ENCODE data around the gene TPST1. TPM values are rescaled to one million over a fixed set of nuclear protein-coding genes. Genes with fewer than 3 reads are reported as not detected.
"Not testable (repeated sequence)": the region's sequence is repeated elsewhere in the genome, so short reads cannot be mapped to it uniquely, and the experiment has no call there.

Gene TPST1
- total RNA-seq, 1 donor from 2014 or later: 29.6 TPM

GRCh38 chr7:66164356-66164755, 40.8 kb upstream of the TPST1 start:
- peaks cover 3% of the 10 kb centered on the region for H3K9me3 Mint-ChIP-seq (ENCODE audit: low read depth)
- TF ChIP-seq, protein P1, sequence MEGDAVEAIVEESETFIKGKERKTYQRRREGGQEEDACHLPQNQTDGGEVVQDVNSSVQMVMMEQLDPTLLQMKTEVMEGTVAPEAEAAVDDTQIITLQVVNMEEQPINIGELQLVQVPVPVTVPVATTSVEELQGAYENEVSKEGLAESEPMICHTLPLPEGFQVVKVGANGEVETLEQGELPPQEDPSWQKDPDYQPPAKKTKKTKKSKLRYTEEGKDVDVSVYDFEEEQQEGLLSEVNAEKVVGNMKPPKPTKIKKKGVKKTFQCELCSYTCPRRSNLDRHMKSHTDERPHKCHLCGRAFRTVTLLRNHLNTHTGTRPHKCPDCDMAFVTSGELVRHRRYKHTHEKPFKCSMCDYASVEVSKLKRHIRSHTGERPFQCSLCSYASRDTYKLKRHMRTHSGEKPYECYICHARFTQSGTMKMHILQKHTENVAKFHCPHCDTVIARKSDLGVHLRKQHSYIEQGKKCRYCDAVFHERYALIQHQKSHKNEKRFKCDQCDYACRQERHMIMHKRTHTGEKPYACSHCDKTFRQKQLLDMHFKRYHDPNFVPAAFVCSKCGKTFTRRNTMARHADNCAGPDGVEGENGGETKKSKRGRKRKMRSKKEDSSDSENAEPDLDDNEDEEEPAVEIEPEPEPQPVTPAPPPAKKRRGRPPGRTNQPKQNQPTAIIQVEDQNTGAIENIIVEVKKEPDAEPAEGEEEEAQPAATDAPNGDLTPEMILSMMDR (IDR thresholded peaks at IDR 0.05; ENCODE audit: unreplicated experiment): no peak
- DNase-seq (ENCODE audit: low spot score, unreplicated experiment): no peak

GRCh38 chr7:66167773-66168387, 37.3 kb upstream of the TPST1 start:
- Mint-ChIP-seq H3K27me3 (no peaks in the 10 kb centered on the region), H3K4me3 (ENCODE audit: low read depth) (no peak overlapping the region), H3K9me3 (ENCODE audit: low read depth) (no peaks in the 10 kb centered on the region), H3K36me3 (ENCODE audit: insufficient read depth) (no peaks in the 10 kb centered on the region), H3K4me1 (ENCODE audit: low read depth) (no peaks in the 10 kb centered on the region), H3K27ac (no peak overlapping the region)
- no peak for DNase-seq (ENCODE audit: low spot score, unreplicated experiment)
- TF ChIP-seq, protein P1 (IDR thresholded peaks at IDR 0.05; ENCODE audit: unreplicated experiment): no peak

More at GRCh38 chr7:66164356-66164755, 40.8 kb upstream of the TPST1 start:
- Mint-ChIP-seq H3K27ac (no peak overlapping the region), H3K4me3 (ENCODE audit: low read depth) (no peak overlapping the region), H3K36me3 (ENCODE audit: insufficient read depth) (peaks cover 2% of the 10 kb centered on the region), H3K27me3 (no peaks in the 10 kb centered on the region), H3K4me1 (ENCODE audit: low read depth) (no peaks in the 10 kb centered on the region)

- TF ChIP-seq, protein P1 (IDR thresholded peaks at IDR 0.05; ENCODE audit: unreplicated experiment): no peak
- Mint-ChIP-seq H3K27ac (no peak overlapping the region), H3K4me1 (ENCODE audit: low read depth) (no peaks in the 10 kb centered on the region), H3K4me3 (ENCODE audit: low read depth) (no peak overlapping the region), H3K27me3 (no peaks in the 10 kb centered on the region), H3K36me3 (ENCODE audit: insufficient read depth) (no peaks in the 10 kb centered on the region), H3K9me3 (ENCODE audit: low read depth) (no peaks in the 10 kb centered on the region)
- no peak for DNase-seq (ENCODE audit: low spot score, unreplicated experiment)
These were observed 35.5 kb upstream of the TPST1 start for GRCh38 chr7:66169616-66170015.

DNA sequence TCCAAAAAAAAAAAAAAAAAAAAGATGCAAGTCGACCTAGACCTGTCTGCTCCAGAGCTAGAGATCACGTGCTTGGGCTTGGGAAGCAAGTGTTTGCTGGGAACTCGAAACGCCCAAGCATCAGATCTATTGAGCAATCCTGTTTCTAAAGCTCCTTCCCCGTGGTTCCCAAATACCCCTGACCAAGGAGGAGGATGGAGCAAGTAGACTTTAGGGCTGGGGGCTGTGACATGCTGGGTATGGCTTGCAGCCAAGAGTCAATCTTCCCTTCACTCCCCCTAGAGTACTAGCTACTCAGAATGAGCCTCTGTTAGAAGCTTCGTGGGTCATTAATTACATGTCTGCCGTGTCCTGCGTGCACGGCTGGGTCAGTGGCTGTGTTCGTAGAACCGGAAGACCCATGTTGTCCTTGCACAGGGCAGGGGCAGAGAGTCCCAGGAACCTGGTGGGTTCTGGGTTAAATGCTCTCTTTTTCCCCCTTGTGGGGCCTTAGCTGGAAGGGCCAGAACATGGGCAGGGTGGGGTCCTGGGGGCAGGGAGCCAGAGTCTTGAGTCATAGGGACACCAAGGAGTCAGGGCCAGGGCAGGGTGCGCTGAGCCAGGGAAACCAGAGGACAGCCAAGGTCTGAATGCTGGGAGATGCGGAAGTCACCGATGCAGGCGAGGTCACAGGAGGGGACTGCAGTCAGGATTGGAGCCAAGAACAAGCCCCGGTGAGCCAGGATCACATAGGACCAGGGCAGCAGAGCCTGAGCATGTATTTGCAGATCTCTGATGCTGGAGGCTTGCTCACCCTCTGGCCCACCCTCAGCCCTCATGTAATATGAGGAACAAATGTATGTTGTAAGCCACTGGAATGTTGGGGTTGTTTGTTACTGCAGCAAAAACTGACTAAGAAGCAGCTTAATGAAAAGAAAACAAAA, 34.6 kb upstream of the TPST1 start:
- DNase-seq (ENCODE audit: low spot score, unreplicated experiment): no peak
- Mint-ChIP-seq H3K36me3 (ENCODE audit: insufficient read depth) (no peaks in the 10 kb centered on the region), H3K4me1 (ENCODE audit: low read depth) (no peaks in the 10 kb centered on the region), H3K27ac (no peak overlapping the region), H3K4me3 (ENCODE audit: low read depth) (no peak overlapping the region), H3K27me3 (no peaks in the 10 kb centered on the region), H3K9me3 (ENCODE audit: low read depth) (no peaks in the 10 kb centered on the region)
- TF ChIP-seq, protein P1 (IDR thresholded peaks at IDR 0.05; ENCODE audit: unreplicated experiment): no peak

DNA sequence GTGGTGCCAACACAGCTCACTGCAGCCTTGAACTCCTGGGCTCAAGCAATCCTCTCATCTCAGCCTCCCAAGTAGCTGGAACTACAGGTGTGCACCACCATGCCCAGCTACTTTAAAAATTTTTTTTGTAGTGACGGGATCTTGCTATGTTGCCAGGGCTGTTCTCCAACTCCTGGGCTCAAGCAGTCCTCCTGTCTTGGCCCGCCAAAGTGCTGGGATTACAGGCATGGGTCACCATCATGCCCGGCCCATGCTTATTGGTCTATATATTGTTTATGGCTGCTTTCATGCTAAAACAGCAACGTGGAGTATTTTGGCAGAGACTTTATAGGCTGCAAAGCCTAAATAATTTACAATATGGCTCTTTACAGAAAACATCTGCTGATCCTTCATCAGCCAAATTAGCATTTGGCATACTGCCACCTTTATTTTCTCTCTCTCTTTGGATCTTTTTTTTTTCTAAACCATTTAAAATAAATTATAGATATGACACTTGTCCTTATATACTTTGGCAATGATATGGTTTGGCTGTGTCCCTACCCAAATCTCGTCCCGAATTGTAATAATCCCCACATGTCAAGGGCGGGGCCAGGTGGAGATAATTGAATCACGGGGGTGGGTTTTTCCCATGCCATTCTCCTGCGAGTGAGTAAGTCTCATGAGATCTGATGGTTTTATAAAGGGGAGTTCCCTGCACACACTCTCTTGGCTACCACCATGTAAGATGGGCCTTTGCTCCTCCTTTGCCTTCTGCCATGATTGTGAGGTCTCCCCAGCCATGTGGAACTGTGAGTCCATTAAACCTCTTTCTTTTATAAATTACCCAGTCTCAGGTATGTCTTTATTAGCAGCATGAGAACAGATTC, 32.4 kb upstream of the TPST1 start:
- H3K27me3 Mint-ChIP-seq; H3K27ac Mint-ChIP-seq; H3K4me3 Mint-ChIP-seq (ENCODE audit: low read depth); H3K9me3 Mint-ChIP-seq (ENCODE audit: low read depth); DNase-seq (ENCODE audit: low spot score, unreplicated experiment); H3K4me1 Mint-ChIP-seq (ENCODE audit: low read depth); H3K36me3 Mint-ChIP-seq (ENCODE audit: insufficient read depth): not testable (repeated sequence)
